Stimulated activated naive B cell treated with anti-CD40 and anti-IgM and Interleukin-4, amounts not matched to agents 10 μg/mL and 1 μg/mL and 100 μg/mL, for 72 hours (primary cell): ENCODE data around the gene PAK5.

Experiments used
- ATAC-seq, 2 donors: fragments of 150-1000 bp; cut with Tn5 transposase; replicated peaks; 2 replicates each; pipeline ENCODE4 v1.10.0; 2021; ENCODE audit warnings: moderate library complexity in 1 of 2
- DNase-seq: peaks from one replicate; pipeline ENCODE4 v3.0.0; 2021
- H3K27ac Mint-ChIP-seq: one replicate; pipeline ENCODE4 v1.8.0; 2022; ENCODE audit warnings: mild to moderate bottlenecking, mixed read lengths
- H3K27me3 Mint-ChIP-seq, 2 donors: one replicate each; pipeline ENCODE4 v1.8.0; 2022; ENCODE audit warnings: mixed read lengths in 2 of 2
- H3K36me3 Mint-ChIP-seq, 2 donors: one replicate each; pipeline ENCODE4 v1.8.0; 2022; ENCODE audit warnings: mixed read lengths in 2 of 2, mild to moderate bottlenecking in 1 of 2
- H3K4me1 Mint-ChIP-seq, 2 donors: one replicate each; pipeline ENCODE4 v1.8.0; 2022; ENCODE audit warnings: mixed read lengths in 2 of 2, mild to moderate bottlenecking in 1 of 2
- H3K4me3 Mint-ChIP-seq, 2 donors: one replicate each; pipeline ENCODE4 v1.8.0; 2022; ENCODE audit warnings: mild to moderate bottlenecking in 2 of 2, mixed read lengths in 2 of 2, moderate library complexity in 1 of 2
- H3K9me3 Mint-ChIP-seq, 2 donors: one replicate each; pipeline ENCODE4 v1.8.0; 2022; ENCODE audit warnings: mixed read lengths in 2 of 2, mild to moderate bottlenecking in 1 of 2

Gene PAK5

DNA sequence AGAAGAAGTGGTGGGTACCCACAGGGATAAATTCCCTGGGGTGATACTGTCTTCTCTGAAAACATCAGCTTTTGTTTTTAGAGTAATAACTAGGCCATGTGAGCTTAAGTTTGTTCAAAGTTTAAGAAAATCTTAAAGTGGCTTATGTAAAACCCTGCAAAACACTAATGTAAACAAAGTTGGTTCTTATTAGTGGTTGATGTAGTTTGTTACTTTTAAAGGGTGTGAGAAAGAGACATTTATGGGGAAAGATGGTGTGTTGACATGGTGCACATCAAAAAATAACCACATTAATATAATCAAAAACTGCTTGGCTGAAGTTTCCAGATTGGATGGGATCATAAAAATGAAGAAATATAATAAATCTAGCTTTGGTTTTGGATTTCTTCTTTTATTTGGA, 204.5 kb downstream of the PAK5 start:
- ATAC-seq = no peak
- Mint-ChIP-seq H3K9me3 (no peaks in the 10 kb centered on the region), H3K36me3 (no peaks in the 10 kb centered on the region), H3K27ac (no peak overlapping the region), H3K4me1 (peaks cover 0 to 3% of the 10 kb centered on the region in 2 donors), H3K4me3 (no peak overlapping the region), H3K27me3 (peaks cover 11 to 14% of the 10 kb centered on the region in 2 donors)
- no peak for DNase-seq

GRCh38 chr20:9632991-9633390, 205.9 kb downstream of the PAK5 start:
- H3K36me3 Mint-ChIP-seq = no peaks in the 10 kb centered on the region
- H3K9me3 Mint-ChIP-seq = no peaks in the 10 kb centered on the region
- DNase-seq = no peak
- no peak for ATAC-seq
- H3K4me1 Mint-ChIP-seq = peaks cover 0 to 3% of the 10 kb centered on the region in 2 donors
- peaks cover 11 to 19% of the 10 kb centered on the region in 2 donors for H3K27me3 Mint-ChIP-seq
- no peak overlapping the region for H3K4me3 Mint-ChIP-seq
- H3K27ac Mint-ChIP-seq = no peak overlapping the region

DNA sequence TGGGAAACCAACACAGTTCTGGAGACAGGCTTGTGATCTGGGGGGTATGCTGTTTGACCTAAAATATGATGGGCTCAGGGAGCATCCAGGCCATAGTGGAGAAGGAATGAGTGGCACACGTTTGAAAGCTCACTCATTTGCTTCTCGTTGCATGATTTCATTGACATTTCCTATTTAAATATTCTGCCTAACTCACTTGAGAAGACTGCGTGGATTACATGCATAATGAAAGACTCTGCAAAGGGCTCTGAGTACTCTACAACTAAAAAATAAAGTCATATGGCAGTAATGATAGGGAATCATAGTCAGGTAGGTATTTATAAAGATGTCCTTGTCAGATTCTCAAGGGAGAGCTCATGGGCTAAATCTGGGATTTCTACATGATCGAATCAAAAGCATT, 206.6 kb downstream of the PAK5 start:
- DNase-seq (no peak), ATAC-seq (no peak)
- H3K4me1 Mint-ChIP-seq = peaks cover 0 to 3% of the 10 kb centered on the region in 2 donors
- no peak overlapping the region for H3K4me3 Mint-ChIP-seq
- H3K9me3 Mint-ChIP-seq = no peaks in the 10 kb centered on the region
- H3K36me3 Mint-ChIP-seq = no peaks in the 10 kb centered on the region
- H3K27me3 Mint-ChIP-seq = peaks cover 11 to 19% of the 10 kb centered on the region in 2 donors
- no peak overlapping the region for H3K27ac Mint-ChIP-seq

DNA sequence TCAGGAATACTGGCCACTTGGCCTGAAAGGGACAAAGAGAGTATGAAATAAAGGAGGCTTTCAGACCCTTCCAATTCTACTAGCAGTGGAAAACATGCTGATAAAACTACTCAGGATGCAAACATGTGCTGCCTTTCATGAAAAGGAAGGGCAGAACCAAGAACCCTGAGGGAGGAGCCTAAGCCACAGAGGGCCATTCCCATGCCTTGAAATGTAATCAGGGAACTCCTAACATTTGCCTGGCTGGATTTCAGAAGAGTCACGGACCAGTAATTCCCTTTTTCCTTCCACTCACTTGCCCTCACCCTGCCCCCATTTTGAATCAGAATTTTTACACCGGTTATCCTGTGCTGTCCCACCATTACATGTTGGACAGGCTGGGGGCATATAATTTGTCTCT, 208.3 kb downstream of the PAK5 start:
- Mint-ChIP-seq H3K4me3 (no peak overlapping the region), H3K36me3 (no peaks in the 10 kb centered on the region), H3K4me1 (peaks cover 0 to 3% of the 10 kb centered on the region in 2 donors), H3K27me3 (peaks cover 11 to 19% of the 10 kb centered on the region in 2 donors), H3K9me3 (no peaks in the 10 kb centered on the region), H3K27ac (no peak overlapping the region)
- no peak for DNase-seq
- ATAC-seq = no peak

- ATAC-seq = no peak
- Mint-ChIP-seq H3K9me3 (no peaks in the 10 kb centered on the region), H3K36me3 (no peaks in the 10 kb centered on the region), H3K4me3 (no peak overlapping the region), H3K27ac (no peak overlapping the region), H3K4me1 (peaks cover 0 to 3% of the 10 kb centered on the region in 2 donors), H3K27me3 (peaks cover 15 to 22% of the 10 kb centered on the region in 2 donors)
- no peak for DNase-seq
Observed at GRCh38 chr20:9629831-9630230, 209.0 kb downstream of the PAK5 start.

GRCh38 chr20:9628589-9628988, 210.3 kb downstream of the PAK5 start:
- Mint-ChIP-seq H3K36me3 (no peaks in the 10 kb centered on the region), H3K4me3 (no peak overlapping the region), H3K27me3 (peaks cover 15 to 27% of the 10 kb centered on the region in 2 donors), H3K27ac (no peak overlapping the region), H3K9me3 (peaks cover 0 to under 1% of the 10 kb centered on the region in 2 donors), H3K4me1 (peaks cover 0 to 3% of the 10 kb centered on the region in 2 donors)
- ATAC-seq (no peak), DNase-seq (no peak)

DNA sequence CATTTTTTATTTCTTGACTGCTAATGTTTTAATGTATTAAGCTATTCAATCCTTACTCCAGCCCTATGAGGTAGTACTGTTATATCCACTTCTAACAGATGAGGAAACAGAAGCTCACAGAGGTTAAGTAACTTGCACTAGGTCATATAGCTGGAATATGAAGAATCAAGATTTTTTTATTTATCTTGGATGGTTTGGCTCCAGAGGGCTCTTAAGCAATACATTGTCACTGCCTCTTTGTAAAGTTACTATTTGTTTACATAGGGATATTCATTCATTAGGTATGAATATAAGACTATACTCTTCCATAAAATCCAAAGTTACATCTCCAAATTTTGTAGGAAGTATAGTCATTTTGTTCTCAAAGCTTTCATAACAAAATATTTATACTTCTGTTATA, 210.7 kb downstream of the PAK5 start:
- no peak overlapping the region for H3K27ac Mint-ChIP-seq
- H3K9me3 Mint-ChIP-seq = peaks cover 2 to 3% of the 10 kb centered on the region in 2 donors
- DNase-seq = no peak
- H3K4me3 Mint-ChIP-seq = no peak overlapping the region
- peaks cover 17 to 31% of the 10 kb centered on the region in 2 donors for H3K27me3 Mint-ChIP-seq
- no peak for ATAC-seq
- peaks cover 0 to 3% of the 10 kb centered on the region in 2 donors for H3K4me1 Mint-ChIP-seq
- H3K36me3 Mint-ChIP-seq = no peaks in the 10 kb centered on the region

DNA sequence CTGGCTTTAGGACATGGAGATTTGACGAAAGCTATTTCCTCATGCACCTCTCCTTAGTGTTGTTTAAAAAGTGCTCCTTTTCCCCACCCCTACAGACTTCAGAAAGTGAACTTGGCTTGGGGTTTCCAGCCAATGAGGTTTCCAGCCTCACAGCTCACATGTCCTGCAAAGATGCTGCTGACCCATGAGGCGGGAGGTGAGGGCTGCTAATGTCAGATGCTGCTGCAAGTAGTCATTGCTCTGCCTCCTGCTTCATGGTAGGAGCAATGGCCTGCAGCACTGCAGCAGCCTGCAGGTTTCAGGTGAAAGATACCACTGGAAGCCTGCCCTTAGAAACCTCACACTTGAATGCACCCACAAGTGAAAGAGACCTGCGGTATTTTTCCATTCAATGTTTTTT, 211.7 kb downstream of the PAK5 start:
- ATAC-seq (peak in 1 of 2 donors; percentile 16), DNase-seq (no peak)
- no peak overlapping the region for H3K27ac Mint-ChIP-seq
- H3K9me3 Mint-ChIP-seq = peaks cover 6 to 8% of the 10 kb centered on the region in 2 donors
- no peak overlapping the region for H3K4me3 Mint-ChIP-seq
- H3K36me3 Mint-ChIP-seq = no peaks in the 10 kb centered on the region
- H3K4me1 Mint-ChIP-seq = peaks cover 0 to 3% of the 10 kb centered on the region in 2 donors
- H3K27me3 Mint-ChIP-seq = peaks cover 23 to 39% of the 10 kb centered on the region in 2 donors

DNA sequence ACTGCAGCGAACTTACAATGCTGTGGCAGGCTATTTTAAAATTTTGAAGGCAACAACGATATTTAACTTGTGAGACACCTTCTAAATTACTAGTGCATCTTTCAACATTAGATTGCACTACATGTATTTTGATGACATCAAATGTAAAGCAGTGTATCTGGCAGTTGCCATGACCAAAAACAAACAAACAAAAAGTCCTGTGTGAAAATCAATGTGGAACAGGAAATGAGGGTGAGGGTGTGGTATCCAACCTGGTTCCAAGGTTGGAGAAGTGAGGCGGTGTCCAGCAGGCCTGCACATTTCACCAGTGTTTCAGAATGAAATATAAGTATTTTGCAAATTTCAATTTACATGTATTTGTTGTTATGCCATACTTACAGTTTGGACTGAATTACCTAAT, 212.5 kb downstream of the PAK5 start:
- Mint-ChIP-seq H3K36me3 (no peaks in the 10 kb centered on the region), H3K4me1 (peaks cover 0 to 3% of the 10 kb centered on the region in 2 donors), H3K27ac (no peak overlapping the region), H3K4me3 (no peak overlapping the region), H3K9me3 (peaks cover 6 to 8% of the 10 kb centered on the region in 2 donors), H3K27me3 (peaks cover 24 to 46% of the 10 kb centered on the region in 2 donors)
- ATAC-seq (no peak), DNase-seq (no peak)

- peaks cover 32 to 43% of the 10 kb centered on the region in 2 donors for H3K27me3 Mint-ChIP-seq
- H3K4me3 Mint-ChIP-seq = no peak overlapping the region
- peaks cover 3 to 11% of the 10 kb centered on the region in 2 donors for H3K9me3 Mint-ChIP-seq
- ATAC-seq (no peak), DNase-seq (no peak)
- peaks cover 8 to 26% of the 10 kb centered on the region in 2 donors for H3K4me1 Mint-ChIP-seq
- H3K27ac Mint-ChIP-seq = no peak overlapping the region
- no peaks in the 10 kb centered on the region for H3K36me3 Mint-ChIP-seq
Observed at GRCh38 chr20:9617940-9618339, 220.9 kb downstream of the PAK5 start.

DNA sequence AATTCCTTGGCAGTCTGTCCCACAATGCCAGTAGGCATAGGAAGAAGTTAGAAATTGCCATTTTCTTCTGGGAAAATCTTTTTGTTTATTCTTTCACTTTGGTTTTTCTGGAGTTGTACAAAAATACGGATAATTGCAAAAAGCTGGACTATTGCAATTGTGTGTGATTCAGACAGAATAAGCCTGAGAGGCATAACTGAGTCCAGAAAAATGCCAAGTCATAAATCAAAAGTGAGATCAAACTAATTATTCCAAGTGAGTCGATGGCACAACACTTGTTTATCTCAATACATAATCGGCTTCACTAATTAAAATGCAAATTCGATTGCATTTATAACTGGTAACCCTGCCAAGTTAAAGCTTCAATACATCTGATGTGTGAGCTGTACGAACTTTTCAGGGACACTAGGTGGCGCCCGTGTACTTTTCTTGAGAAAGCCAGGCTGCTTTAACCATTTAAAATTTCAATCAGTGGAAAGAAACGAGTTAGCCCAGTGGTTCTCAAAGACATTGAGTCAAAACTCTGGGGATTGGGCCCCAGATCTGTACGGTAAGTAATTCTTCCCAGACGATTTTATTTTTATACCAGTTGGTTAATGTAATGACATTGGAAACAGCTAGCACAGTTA, 221.9 kb downstream of the PAK5 start:
- Mint-ChIP-seq H3K36me3 (no peaks in the 10 kb centered on the region), H3K27me3 (peaks cover 35 to 43% of the 10 kb centered on the region in 2 donors), H3K9me3 (peaks cover 0 to 10% of the 10 kb centered on the region in 2 donors), H3K4me3 (no peak overlapping the region), H3K4me1 (peaks cover 8 to 26% of the 10 kb centered on the region in 2 donors), H3K27ac (no peak overlapping the region)
- ATAC-seq = peak; percentile 33 to 39
- DNase-seq = peak; percentile 8

DNA sequence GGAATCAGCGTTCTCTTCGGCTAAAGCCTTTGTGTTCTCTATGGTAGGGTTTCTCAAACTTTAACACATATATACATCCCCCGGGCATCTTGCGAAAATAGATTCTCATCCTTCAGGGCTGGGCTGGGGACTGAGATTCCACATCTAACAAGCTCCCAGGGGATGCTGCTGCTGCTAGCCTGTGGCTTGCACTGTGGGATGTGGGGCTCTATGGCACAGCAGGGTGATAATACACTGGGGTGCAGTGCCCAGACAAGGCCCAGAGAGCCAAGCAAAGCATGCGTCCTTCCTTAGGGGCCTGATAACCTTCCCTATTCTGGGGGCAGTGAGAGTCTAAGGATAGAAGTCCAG, 222.4 kb downstream of the PAK5 start:
- ATAC-seq (peak; percentile 31 to 41), DNase-seq (no peak)
- Mint-ChIP-seq H3K9me3 (peaks cover 0 to 10% of the 10 kb centered on the region in 2 donors), H3K27ac (peak overlapping the region; percentile 20), H3K36me3 (no peaks in the 10 kb centered on the region), H3K27me3 (peaks cover 40 to 44% of the 10 kb centered on the region in 2 donors), H3K4me1 (peaks cover 8 to 26% of the 10 kb centered on the region in 2 donors), H3K4me3 (no peak overlapping the region)

GRCh38 chr20:9615766-9616454, 223.0 kb downstream of the PAK5 start:
- peaks cover 41 to 45% of the 10 kb centered on the region in 2 donors for H3K27me3 Mint-ChIP-seq
- no peaks in the 10 kb centered on the region for H3K36me3 Mint-ChIP-seq
- ATAC-seq (peak; percentile 96), DNase-seq (peak; percentile 17)
- peaks cover 8 to 26% of the 10 kb centered on the region in 2 donors for H3K4me1 Mint-ChIP-seq
- H3K4me3 Mint-ChIP-seq = no peak overlapping the region
- H3K9me3 Mint-ChIP-seq = peaks cover 0 to 10% of the 10 kb centered on the region in 2 donors
- no peak overlapping the region for H3K27ac Mint-ChIP-seq

- Mint-ChIP-seq H3K27ac (no peak overlapping the region), H3K4me1 (peaks cover 8 to 26% of the 10 kb centered on the region in 2 donors), H3K4me3 (no peak overlapping the region), H3K36me3 (no peaks in the 10 kb centered on the region), H3K27me3 (peaks cover 34 to 42% of the 10 kb centered on the region in 2 donors), H3K9me3 (peaks cover 0 to 10% of the 10 kb centered on the region in 2 donors)
- DNase-seq (no peak), ATAC-seq (no peak)
Observed at GRCh38 chr20:9615118-9615517, 223.8 kb downstream of the PAK5 start.

DNA sequence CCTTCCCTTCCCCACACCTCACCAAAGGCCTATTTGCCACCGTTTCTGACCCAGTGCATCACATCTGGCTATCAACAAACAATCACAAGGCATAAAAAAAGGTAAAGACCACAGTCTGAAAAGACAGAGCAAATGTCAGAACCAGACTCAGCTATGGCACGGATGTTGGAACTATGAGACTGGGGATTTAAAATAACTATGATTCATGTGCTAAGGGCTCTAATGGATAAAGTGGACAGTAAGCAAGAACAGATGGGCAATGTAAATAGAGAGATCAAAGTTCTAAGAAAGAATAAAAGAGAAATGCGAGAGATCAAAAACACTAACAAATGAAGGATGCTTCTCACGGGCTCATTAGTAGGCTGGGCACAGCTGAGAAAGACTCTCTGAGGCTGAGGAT, 225.0 kb downstream of the PAK5 start:
- Mint-ChIP-seq H3K4me3 (no peak overlapping the region), H3K36me3 (no peaks in the 10 kb centered on the region), H3K4me1 (peaks cover 8 to 26% of the 10 kb centered on the region in 2 donors), H3K9me3 (peaks cover 0 to 10% of the 10 kb centered on the region in 2 donors), H3K27ac (no peak overlapping the region), H3K27me3 (peaks cover 24 to 30% of the 10 kb centered on the region in 2 donors)
- ATAC-seq (no peak), DNase-seq (no peak)
